Measurements from ENCODE around the gene STKLD1.

The STKLD1 gene

GRCh38 chr9:133361507-133362092 lies 14.6 kb upstream of the STKLD1 start:
- TF ChIP-seq CREB1 (IDR thresholded peaks at IDR 0.05; ENCODE audit: low read depth) (no peak), YY1 (IDR thresholded peaks at IDR 0.05; ENCODE audit: low read depth) (no peak), USF1 (IDR thresholded peaks at IDR 0.05) (no peak), RAD21 (IDR thresholded peaks at IDR 0.05; ENCODE audit: low read depth) (no peak)

GRCh38 chr9:133362359-133363044 lies 13.7 kb upstream of the STKLD1 start:
- TF ChIP-seq NFIC (IDR thresholded peaks at IDR 0.05) (peak; percentile 55), YY1 (IDR thresholded peaks at IDR 0.05; ENCODE audit: low read depth) (no peak)

- TF ChIP-seq MAX (IDR thresholded peaks at IDR 0.05) (no peak), EGR1 (IDR thresholded peaks at IDR 0.05) (no peak), CREB1 (IDR thresholded peaks at IDR 0.05; ENCODE audit: low read depth) (no peak), REST (IDR thresholded peaks at IDR 0.05; ENCODE audit: low read depth) (no peak), ZBTB7A (IDR thresholded peaks at IDR 0.05; ENCODE audit: low read depth) (no peak), RAD21 (IDR thresholded peaks at IDR 0.05; ENCODE audit: low read depth) (no peak), TEAD4 (IDR thresholded peaks at IDR 0.05) (no peak), FOXM1 (IDR thresholded peaks at IDR 0.05; ENCODE audit: borderline replicate concordance, low read depth) (no peak), USF1 (IDR thresholded peaks at IDR 0.05) (no peak), NFIC (IDR thresholded peaks at IDR 0.05) (no peak), YY1 (IDR thresholded peaks at IDR 0.05; ENCODE audit: low read depth) (no peak), TAF1 (IDR thresholded peaks at IDR 0.05; ENCODE audit: low read depth) (no peak), TCF12 (IDR thresholded peaks at IDR 0.05; ENCODE audit: low read depth) (no peak), EP300 (IDR thresholded peaks at IDR 0.05; ENCODE audit: borderline replicate concordance) (no peak), CEBPB (IDR thresholded peaks at IDR 0.05) (no peak)
Measured at GRCh38 chr9:133366435-133366834, 9.7 kb upstream of the STKLD1 start.

GRCh38 chr9:133367221-133367620 lies 8.9 kb upstream of the STKLD1 start:
- no peak for TF ChIP-seq TCF12 (IDR thresholded peaks at IDR 0.05; ENCODE audit: low read depth)
- TF ChIP-seq USF1 (IDR thresholded peaks at IDR 0.05): no peak
- TF ChIP-seq REST (IDR thresholded peaks at IDR 0.05; ENCODE audit: low read depth): no peak
- TF ChIP-seq RAD21 (IDR thresholded peaks at IDR 0.05; ENCODE audit: low read depth): no peak

GRCh38 chr9:133367778-133368177 lies 8.4 kb upstream of the STKLD1 start:
- TF ChIP-seq TCF12 (IDR thresholded peaks at IDR 0.05; ENCODE audit: low read depth) (no peak), FOXM1 (IDR thresholded peaks at IDR 0.05; ENCODE audit: borderline replicate concordance, low read depth) (no peak), EP300 (IDR thresholded peaks at IDR 0.05; ENCODE audit: borderline replicate concordance) (no peak), CEBPB (IDR thresholded peaks at IDR 0.05) (no peak), NFIC (IDR thresholded peaks at IDR 0.05) (no peak), RAD21 (IDR thresholded peaks at IDR 0.05; ENCODE audit: low read depth) (no peak), REST (IDR thresholded peaks at IDR 0.05; ENCODE audit: low read depth) (no peak), MAX (IDR thresholded peaks at IDR 0.05) (no peak), TAF1 (IDR thresholded peaks at IDR 0.05; ENCODE audit: low read depth) (no peak), YY1 (IDR thresholded peaks at IDR 0.05; ENCODE audit: low read depth) (no peak), ZBTB7A (IDR thresholded peaks at IDR 0.05; ENCODE audit: low read depth) (no peak), EGR1 (IDR thresholded peaks at IDR 0.05) (no peak), USF1 (IDR thresholded peaks at IDR 0.05) (no peak)

Data from Ishikawa (cell line).